Activated T-cell treated with anti-CD3 and anti-CD28 coated beads, Interleukin-2, amount 50 U/mL, for 48 hours (primary cell): Measurements from ENCODE around the gene MAP1A.
"Not testable (repeated sequence)": the region's sequence is repeated elsewhere in the genome, so short reads cannot be mapped to it uniquely, and the experiment has no call there.

Source experiments
- DNase-seq, 2 experiments: peaks; one replicate each; pipeline ENCODE4 v3.0.0-alpha.2; 2020

Gene MAP1A

GRCh38 chr15:43529587-43530345, 12.4 kb downstream of the MAP1A start:
- peak in 1 of 2 experiments; percentile 17 for DNase-seq

DNA sequence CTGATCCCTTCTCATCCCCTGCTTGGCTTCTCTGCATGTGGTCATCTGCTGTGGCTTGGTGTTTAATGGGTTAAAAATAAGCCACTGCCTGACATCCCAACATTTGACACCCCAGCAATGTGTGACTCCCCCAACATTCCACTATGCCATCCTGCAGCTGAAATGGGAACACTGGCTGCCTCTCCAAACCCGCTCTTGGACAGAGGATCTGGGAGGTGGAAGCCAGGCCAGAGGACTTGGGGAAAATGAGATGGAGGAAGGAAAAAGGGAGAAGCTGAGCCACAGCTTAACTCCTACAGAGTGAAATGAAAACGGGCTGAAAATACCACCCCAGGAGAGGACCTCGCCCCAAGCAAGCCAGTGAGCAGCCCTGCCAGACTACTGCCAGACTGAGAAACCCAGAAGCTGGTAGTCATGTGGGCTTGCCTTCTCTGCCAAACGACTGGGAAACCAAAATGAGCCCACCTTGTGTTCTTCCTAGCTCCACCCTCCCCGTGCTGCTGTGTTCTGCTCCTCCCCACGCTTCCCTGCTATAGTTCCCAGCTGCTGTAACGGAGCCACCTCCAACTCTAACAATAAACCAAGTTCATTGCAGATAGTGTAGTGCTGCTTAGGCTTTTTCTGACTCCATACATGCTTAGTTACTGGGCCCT, 13.7 kb downstream of the MAP1A start:
- DNase-seq, result peak in 1 of 2 experiments; percentile 9

DNA sequence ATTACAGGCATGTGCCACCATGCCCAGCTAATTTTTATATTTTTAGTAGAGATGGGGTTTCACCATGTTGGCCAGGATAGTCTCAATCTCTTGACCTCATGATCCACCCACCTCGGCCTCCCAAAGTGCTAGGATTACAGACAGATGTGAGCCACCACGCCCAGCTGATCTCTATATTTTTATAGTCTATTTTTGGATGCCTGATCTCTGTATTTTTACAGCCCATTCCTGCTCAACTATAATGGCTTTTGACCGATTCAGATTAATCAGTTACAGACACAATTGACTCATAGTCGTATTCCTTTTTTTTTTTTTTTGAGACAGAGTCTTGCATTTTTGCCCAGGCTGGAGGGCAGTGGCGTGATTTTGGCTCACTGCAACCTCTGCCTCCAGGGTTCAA, 15.4 kb downstream of the MAP1A start:
- not testable (repeated sequence) for DNase-seq

DNA sequence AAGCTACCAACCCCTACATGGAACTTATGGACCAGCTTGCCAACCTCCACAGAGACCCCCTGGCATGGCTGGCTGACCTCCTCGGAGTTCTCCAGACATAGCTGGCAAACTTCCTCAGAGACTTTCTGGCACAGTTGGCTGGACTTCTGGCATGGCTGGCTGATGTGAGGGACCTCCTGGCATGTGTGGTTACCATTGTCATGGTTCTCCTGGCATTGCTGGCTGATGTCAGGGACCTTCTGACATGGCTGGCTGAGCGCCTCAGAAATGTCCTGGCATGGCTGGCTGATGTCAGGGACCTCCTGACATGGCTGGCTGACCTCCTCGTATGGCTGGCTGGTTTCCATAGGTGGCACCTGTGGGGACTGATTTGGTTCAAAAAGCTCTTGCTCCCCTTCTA, 17.5 kb downstream of the MAP1A start:
- no peak for DNase-seq

- no peak for DNase-seq
Observed at GRCh38 chr15:43538091-43538490, 20.7 kb downstream of the MAP1A start.

- no peak for DNase-seq
Observed at GRCh38 chr15:43541785-43542184, 24.4 kb downstream of the MAP1A start.

- DNase-seq, result no peak
Observed at GRCh38 chr15:43544266-43544665, 26.9 kb downstream of the MAP1A start.

DNA sequence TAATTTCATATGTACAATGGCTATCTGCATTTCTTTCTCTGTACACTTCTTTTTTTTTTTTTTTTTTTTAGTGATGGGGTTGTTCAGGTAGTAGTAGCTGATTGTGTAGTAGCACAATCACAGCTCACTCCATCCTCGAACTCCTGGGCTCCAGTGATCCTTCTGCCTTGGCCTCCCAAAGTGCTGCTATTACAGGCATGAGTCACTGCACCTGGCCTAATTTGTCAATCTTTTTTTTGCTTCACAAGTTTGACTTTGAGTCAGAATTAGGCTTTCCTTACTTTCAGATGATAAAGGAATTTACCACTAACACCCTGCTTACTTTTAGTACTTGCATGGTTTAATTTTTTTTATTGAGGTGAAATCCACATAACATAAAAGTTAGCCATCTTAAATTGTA, 28.0 kb downstream of the MAP1A start:
- no peak for DNase-seq

GRCh38 chr15:43547539-43547938, 30.1 kb downstream of the MAP1A start:
- DNase-seq, result no peak

DNA sequence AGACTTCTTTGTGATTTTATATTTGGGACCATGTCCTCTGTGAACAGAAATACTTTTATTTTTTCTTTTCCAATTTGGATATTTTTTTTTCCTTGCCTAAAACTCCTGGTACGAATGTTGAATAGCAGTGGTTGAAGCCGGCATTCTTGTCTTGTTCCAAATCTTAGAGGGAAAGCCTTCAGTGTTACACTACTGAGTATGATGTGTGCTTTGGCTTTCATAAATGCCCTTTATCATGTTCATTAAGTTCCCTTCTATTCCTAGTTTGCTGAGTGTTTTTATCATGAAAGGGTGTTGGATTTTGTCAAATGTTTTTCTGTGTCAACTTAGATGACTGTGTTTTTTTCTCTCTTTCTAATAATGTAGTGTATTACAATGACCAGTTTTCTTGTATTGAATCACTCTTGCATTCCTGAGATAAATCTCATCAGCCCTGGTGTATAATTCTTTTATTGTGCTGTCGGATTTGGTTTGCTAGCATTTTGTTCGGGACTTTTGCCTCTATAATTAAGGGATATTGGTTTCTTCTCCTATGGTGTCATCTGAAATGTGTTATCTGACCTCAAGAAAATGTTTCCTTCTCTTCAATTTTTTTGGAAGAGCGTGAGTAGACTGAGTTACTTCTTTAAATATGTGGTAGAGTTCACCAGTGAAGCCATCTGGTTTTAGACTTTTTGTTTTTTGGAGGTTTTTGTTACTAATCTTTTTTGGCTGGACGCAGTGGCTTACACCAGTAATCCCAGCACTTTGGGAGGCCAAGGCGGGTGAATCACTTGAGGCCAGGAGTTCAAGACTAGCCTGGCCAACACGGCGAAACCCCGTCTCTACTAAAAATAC, 33.3 kb downstream of the MAP1A start:
- no peak for DNase-seq

GRCh38 chr15:43552256-43552655, 34.8 kb downstream of the MAP1A start:
- DNase-seq, result no peak

- no peak for DNase-seq
Observed at GRCh38 chr15:43552986-43553385, 35.6 kb downstream of the MAP1A start.

- not testable (repeated sequence) for DNase-seq
Observed at GRCh38 chr15:43562753-43563152, 45.3 kb downstream of the MAP1A start.

DNA sequence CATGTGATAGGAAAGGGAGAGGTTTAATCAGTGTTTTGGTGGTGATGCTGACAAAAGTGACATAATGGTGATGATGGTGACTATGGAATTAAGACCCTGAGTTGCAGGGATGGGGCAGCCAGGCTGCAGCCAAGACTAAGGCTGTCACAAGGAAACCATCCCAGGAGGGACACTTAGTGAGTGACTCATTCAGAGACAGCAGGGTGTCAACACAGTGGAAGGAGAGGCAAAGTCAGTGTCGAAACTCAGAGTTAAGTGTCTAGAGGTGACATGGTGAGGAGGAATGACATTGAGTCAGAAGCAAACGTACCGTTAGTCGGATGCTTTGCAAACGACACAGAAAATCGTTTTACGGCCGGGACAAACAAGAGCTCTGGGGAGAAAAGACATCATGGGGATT, 46.4 kb downstream of the MAP1A start:
- not testable (repeated sequence) for DNase-seq

DNA sequence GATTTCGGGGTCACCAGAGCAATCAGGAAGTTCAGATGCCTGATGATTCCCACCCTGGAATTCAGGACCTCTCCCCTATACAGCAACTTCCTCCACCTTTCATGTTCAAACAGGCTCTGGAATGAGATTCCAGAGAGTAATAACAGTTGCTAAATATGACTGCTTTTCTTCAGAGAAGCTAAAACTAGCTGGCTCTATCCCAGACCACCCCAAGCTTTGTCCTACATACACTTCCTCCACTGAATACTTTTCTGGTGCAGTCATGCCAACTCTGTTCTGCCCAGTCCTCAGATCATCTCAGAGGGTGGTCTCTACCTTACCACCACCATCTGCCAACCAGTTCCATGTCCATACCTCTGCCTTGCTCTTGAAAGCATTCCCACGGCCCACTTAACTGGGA, 49.2 kb downstream of the MAP1A start:
- DNase-seq, result not testable (repeated sequence)

DNA sequence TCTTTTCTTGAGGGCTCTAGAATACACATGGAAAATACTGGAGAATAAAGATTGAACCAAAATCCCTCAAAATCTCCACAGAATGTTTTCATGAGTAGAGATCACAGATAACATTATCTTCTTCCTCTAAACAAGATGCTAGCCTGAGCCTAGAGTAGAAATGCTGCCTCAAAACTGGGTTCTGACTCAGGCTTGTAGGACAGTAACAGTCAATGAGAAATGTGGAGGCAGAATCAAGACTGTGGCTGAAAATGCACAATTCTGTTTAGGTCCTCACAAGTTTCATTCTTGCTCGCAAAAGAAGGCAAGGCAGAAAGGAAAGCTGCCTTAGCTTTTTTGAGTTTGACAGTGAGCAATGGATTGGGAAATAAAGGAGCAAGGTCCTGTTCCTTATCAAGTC, 57.2 kb downstream of the MAP1A start:
- DNase-seq, result not testable (repeated sequence)
